IMR-90 (cell line): Measurements from ENCODE around the gene SNX33. TPM values are rescaled to one million over a fixed set of nuclear protein-coding genes. Genes with fewer than 3 reads are reported as not detected.

Experiments
- ATAC-seq: fragments of 200-7000 bp; cut with Tn5 transposase; 2 replicates; pipeline ENCODE4 v1.9.1; 2020; ENCODE audit warnings: low read depth, mild to moderate bottlenecking, moderate library complexity
- BruUV-seq: library from RNA; stranded (reverse); fragments of 400-500 nt; replicated peaks from 2 replicates; lab custom pipeline; 2021; lab: Mats Ljungman, UMichigan
- CTCF ChIA-PET: fragments of 300-600 bp; formaldehyde crosslinking; extraction: SDS; loops from one replicate; lab custom pipeline; 2021; ENCODE audit warnings: antibody characterized with exemption; lab: Yijun Ruan, JAX
- POLR2A ChIA-PET: fragments of 300-600 bp; sonication (Branson Sonifier 250); formaldehyde crosslinking; loops from one replicate; lab custom pipeline; 2022; ENCODE audit warnings: antibody characterized with exemption; ENCODE audit not compliant: unreplicated experiment; lab: Charles Lee
- DNase-seq: peaks from one replicate; pipeline ENCODE4 v3.0.0; 2013
- H2AFZ ChIP-seq: replicated peaks from 2 replicates; pipeline ENCODE3; 2013; ENCODE audit warnings: low read length, mild to moderate bottlenecking; ENCODE audit not compliant: poor library complexity
- H2AK5ac ChIP-seq: 2 replicates; pipeline ENCODE4 v1.6.1; 2013; ENCODE audit warnings: low read depth, low read length, inconsistent platforms
- H2AK9ac ChIP-seq: replicated peaks from 2 replicates; pipeline ENCODE3; 2013; ENCODE audit warnings: mild to moderate bottlenecking, low read depth, low read length, moderate library complexity; ENCODE audit not compliant: poor library complexity
- H2BK120ac ChIP-seq: 2 replicates; pipeline ENCODE4 v1.6.1; 2013; ENCODE audit warnings: low read depth, low read length, inconsistent platforms
- H2BK15ac ChIP-seq: 3 replicates; pipeline ENCODE4 v1.6.1; 2013; ENCODE audit warnings: low read depth, low read length, inconsistent platforms
- H2BK20ac ChIP-seq: 2 replicates; pipeline ENCODE4 v1.6.1; 2013; ENCODE audit warnings: low read depth, mild to moderate bottlenecking, inconsistent platforms, low read length, moderate library complexity
- H2BK5ac ChIP-seq: 2 replicates; pipeline ENCODE4 v1.6.1; 2013; ENCODE audit warnings: mild to moderate bottlenecking, low read depth, low read length, inconsistent platforms; ENCODE audit not compliant: poor library complexity, severe bottlenecking
- H3K14ac ChIP-seq: replicated peaks from 2 replicates; pipeline ENCODE4 v1.6.1; 2013; ENCODE audit warnings: low read depth, low read length, inconsistent platforms
- H3K18ac ChIP-seq: 2 replicates; pipeline ENCODE4 v1.6.1; 2013; ENCODE audit warnings: low read depth, low read length, control low read depth
- H3K23ac ChIP-seq: 2 replicates; pipeline ENCODE4 v1.6.1; 2013; ENCODE audit warnings: low read depth, low read length, inconsistent platforms
- H3K27ac ChIP-seq: 2 replicates; pipeline ENCODE4 v1.5.1; 2013; ENCODE audit warnings: mild to moderate bottlenecking, control low read depth, low read length; ENCODE audit not compliant: insufficient read depth
- H3K27me3 ChIP-seq: 2 replicates; pipeline ENCODE4 v1.6.1; 2013; ENCODE audit warnings: low read length; ENCODE audit not compliant: control insufficient read depth, insufficient read depth
- H3K36me3 ChIP-seq: 2 replicates; pipeline ENCODE4 v1.6.1; 2013; ENCODE audit warnings: low read length, mixed read lengths; ENCODE audit not compliant: control insufficient read depth, insufficient read depth
- H3K4ac ChIP-seq: 2 replicates; pipeline ENCODE4 v1.6.1; 2013; ENCODE audit warnings: low read depth, low read length, inconsistent platforms
- H3K4me1 ChIP-seq: 2 replicates; pipeline ENCODE4 v1.6.1; 2013; ENCODE audit warnings: low read length, mixed read lengths; ENCODE audit not compliant: control insufficient read depth, insufficient read depth
- H3K4me2 ChIP-seq: 2 replicates; pipeline ENCODE4 v1.6.1; 2013; ENCODE audit warnings: low read depth, mild to moderate bottlenecking, control low read depth, low read length, moderate library complexity
- H3K4me3 ChIP-seq: 2 replicates; pipeline ENCODE4 v1.5.1; 2013; ENCODE audit warnings: low read depth, mild to moderate bottlenecking, control low read depth, low read length, moderate library complexity; ENCODE audit not compliant: insufficient read depth
- H3K56ac ChIP-seq: 2 replicates; pipeline ENCODE4 v1.6.1; 2013; ENCODE audit warnings: low read length, inconsistent platforms; ENCODE audit not compliant: insufficient read depth; ENCODE audit errors: extremely low read depth
- H3K79me1 ChIP-seq, 2 experiments: 2 replicates each; pipeline ENCODE4 v1.6.1; 2013; ENCODE audit warnings: low read length in 2 of 2, inconsistent platforms in 1 of 2, low read depth in 1 of 2
- H3K9ac ChIP-seq: 2 replicates; pipeline ENCODE4 v1.6.1; 2013; ENCODE audit warnings: low read depth, low read length, control low read depth
- H3K9me1 ChIP-seq: 2 replicates; pipeline ENCODE4 v1.6.1; 2013; ENCODE audit warnings: low read length, inconsistent platforms; ENCODE audit not compliant: insufficient read depth
- H3K9me3 ChIP-seq: 2 replicates; pipeline ENCODE4 v1.6.1; 2013; ENCODE audit warnings: low read length; ENCODE audit not compliant: control insufficient read depth, insufficient read depth
- H4K20me1 ChIP-seq: 2 replicates; pipeline ENCODE4 v1.6.1; 2013; ENCODE audit warnings: low read length, inconsistent platforms; ENCODE audit not compliant: insufficient read depth
- H4K5ac ChIP-seq: 2 replicates; pipeline ENCODE4 v1.6.1; 2013; ENCODE audit warnings: mild to moderate bottlenecking, low read depth, low read length, control low read depth
- H4K8ac ChIP-seq, 2 experiments: 2 replicates each; pipeline ENCODE4 v1.6.1; 2013; ENCODE audit warnings: low read depth in 2 of 2, low read length in 2 of 2, control low read depth in 1 of 2, inconsistent platforms in 1 of 2
- H4K91ac ChIP-seq: 2 replicates; pipeline ENCODE4 v1.6.1; 2013; ENCODE audit warnings: low read depth, low read length, inconsistent platforms; ENCODE audit not compliant: insufficient read depth
- BHLHE40 ChIP-seq: fragments of 150-350 bp; IDR thresholded peaks from 2 replicates; pipeline ENCODE4 v1.6.1; 2016; ENCODE audit warnings: mild to moderate bottlenecking, low read depth, low read length
- CEBPB ChIP-seq: IDR thresholded peaks from 2 replicates; pipeline ENCODE4 v1.6.1; 2012; ENCODE audit warnings: low read depth, low read length, improper control_type of control experiment
- CHD1 ChIP-seq: IDR thresholded peaks from 2 replicates; pipeline ENCODE4 v1.6.1; 2012; ENCODE audit warnings: low read depth, low read length, improper control_type of control experiment
- CTCF ChIP-seq: conservative IDR thresholded peaks from 2 replicates; pipeline ENCODE4 v1.5.1; 2012; ENCODE audit warnings: mild to moderate bottlenecking, low read depth, low read length, improper control_type of control experiment
- ELK1 ChIP-seq: fragments of 150-350 bp; IDR thresholded peaks from 2 replicates; pipeline ENCODE4 v1.6.1; 2016; ENCODE audit warnings: low read depth, mild to moderate bottlenecking, low read length, moderate library complexity, borderline replicate concordance
- FOS ChIP-seq: fragments of 150-350 bp; IDR thresholded peaks from 2 replicates; pipeline ENCODE4 v1.6.1; 2016; ENCODE audit warnings: low read depth, low read length
- MAFK ChIP-seq: IDR thresholded peaks from 2 replicates; pipeline ENCODE4 v1.6.1; 2012; ENCODE audit warnings: low read depth, low read length, improper control_type of control experiment
- MAZ ChIP-seq: IDR thresholded peaks from 2 replicates; pipeline ENCODE4 v1.6.1; 2012; ENCODE audit warnings: low read depth, mild to moderate bottlenecking, low read length, improper control_type of control experiment, moderate library complexity, borderline replicate concordance
- MXI1 ChIP-seq: IDR thresholded peaks from 2 replicates; pipeline ENCODE4 v1.6.1; 2012; ENCODE audit warnings: low read depth, mild to moderate bottlenecking, low read length, moderate library complexity, borderline replicate concordance
- POLR2A ChIP-seq: IDR thresholded peaks from 2 replicates; pipeline ENCODE4 v1.6.1; 2012; ENCODE audit warnings: mild to moderate bottlenecking, low read depth, low read length
- RAD21 ChIP-seq: IDR thresholded peaks from 2 replicates; pipeline ENCODE4 v1.6.1; 2012; ENCODE audit warnings: low read length, improper control_type of control experiment
- RFX5 ChIP-seq: IDR thresholded peaks from 2 replicates; pipeline ENCODE4 v1.8.0; 2012; ENCODE audit warnings: low read depth, mild to moderate bottlenecking, low read length, moderate library complexity
- SMC3 ChIP-seq: fragments of 150-350 bp; IDR thresholded peaks from 2 replicates; pipeline ENCODE4 v1.6.1; 2016; ENCODE audit warnings: low read depth, mild to moderate bottlenecking, antibody characterized with exemption, low read length, moderate library complexity
- USF2 ChIP-seq: fragments of 150-350 bp; IDR thresholded peaks from 2 replicates; pipeline ENCODE4 v1.6.1; 2017; ENCODE audit warnings: mild to moderate bottlenecking, antibody characterized with exemption, low read length, low read depth
- dilution Hi-C: fragments of 300-500 bp; cut with HindIII; formaldehyde crosslinking; loops from one replicate; pipeline ENCODE4 v1.14.3; 2018; ENCODE audit warnings: low sequenced_read_pairs; ENCODE audit not compliant: unreplicated experiment
- in situ Hi-C: fragments of 300-500 bp; cut with MboI; formaldehyde crosslinking; loops from 3 replicates; pipeline ENCODE4 v1.14.3; 2019; ENCODE audit warnings: low sequenced_read_pairs, inconsistent platforms, mixed read lengths
- intact Hi-C: fragments of 100-400 bp; cut with micrococcal nuclease; formaldehyde crosslinking; loops from 2 replicates; pipeline ENCODE4 v1.10.0; 2022
- polyA plus RNA-seq, 3 experiments: library from polyadenylated mRNA; depleted of rRNA; stranded (reverse); fragments of >200 nt; gene quantifications; 2 replicates each; pipeline ENCODE4 v1.2.3, GENCODE V29; 2012; ENCODE audit warnings: low replicate concordance in 1 of 3
- total RNA-seq: library from RNA; depleted of rRNA; stranded (reverse); fragments of >200 nt; gene quantifications from 2 replicates; pipeline ENCODE4 v1.2.3, GENCODE V29; 2012

The SNX33 gene
- total and polyA plus RNA-seq, 2 of the 4 experiments (the other 2 are of a cell fraction) = 12.7 to 14.6 TPM

GRCh38 chr15:75616766-75617165 lies 30.9 kb upstream of the SNX33 start:
- no peak overlapping the region for H4K5ac ChIP-seq
- no peak overlapping the region for H2BK20ac ChIP-seq
- H2BK120ac ChIP-seq = no peak overlapping the region
- no peak overlapping the region for H4K8ac ChIP-seq
- peaks cover 4% of the 10 kb centered on the region; the same call in 1 of the 2 replicates for H3K9me1 ChIP-seq
- ChIA-PET POLR2A (no interaction called here), CTCF (no interaction called here)
- peaks cover 45% of the 10 kb centered on the region for H3K36me3 ChIP-seq
- intact Hi-C loops (no loop called here), dilution Hi-C loops (no loop called here), in situ Hi-C loops (no loop called here)
- no peak overlapping the region for H4K91ac ChIP-seq
- ATAC-seq (no peak), DNase-seq (no peak)
- H3K14ac ChIP-seq = no peak overlapping the region
- no peak overlapping the region for H3K56ac ChIP-seq
- no peak overlapping the region for H3K9ac ChIP-seq
- no peak overlapping the region for H3K18ac ChIP-seq
- H3K4me2 ChIP-seq = no peak overlapping the region
- H4K20me1 ChIP-seq = peaks cover 7% of the 10 kb centered on the region; the same call in 1 of the 2 replicates
- H2BK5ac ChIP-seq = no peak overlapping the region
- no peak overlapping the region for H2BK15ac ChIP-seq
- H3K27ac ChIP-seq = no peak overlapping the region
- BruUV-seq = no TSS peak
- H2AK5ac ChIP-seq = no peak overlapping the region
- no peaks in the 10 kb centered on the region for H3K9me3 ChIP-seq
- H3K4me1 ChIP-seq = peaks cover 9% of the 10 kb centered on the region
- H2AFZ ChIP-seq = no peak overlapping the region
- no peak overlapping the region for H3K4me3 ChIP-seq
- peaks cover 14 to 21% of the 10 kb centered on the region in 2 experiments; a peak in 3 of 4 replicates for H3K79me1 ChIP-seq
- H3K4ac ChIP-seq = no peak overlapping the region
- H3K27me3 ChIP-seq = no peaks in the 10 kb centered on the region
- TF ChIP-seq ELK1 = no peak
- TF ChIP-seq CTCF = no peak
- TF ChIP-seq RAD21 = no peak
- TF ChIP-seq SMC3 = no peak
- no peak for TF ChIP-seq FOS
- TF ChIP-seq BHLHE40 = no peak
- no peak for TF ChIP-seq MAZ
- no peak for TF ChIP-seq MXI1
- no peak for TF ChIP-seq CHD1
- TF ChIP-seq CEBPB = no peak
- no peak for TF ChIP-seq RFX5
- TF ChIP-seq MAFK = no peak
- no peak for TF ChIP-seq USF2
- TF ChIP-seq POLR2A = no peak
- no peak overlapping the region for H2AK9ac ChIP-seq
- H3K23ac ChIP-seq = no peak overlapping the region
